WERI-Rb-1 (cell line): ENCODE data around the gene SMIM5.

Source experiments
- DNase-seq: peaks from one replicate; pipeline ENCODE4 v3.0.0-alpha.2; 2020
- H3K27ac ChIP-seq: fragments of 250-450 bp; sonication (Bioruptor Pico); 2 replicates; pipeline ENCODE4 v1.5.1; 2020; ENCODE audit warnings: mild to moderate bottlenecking, moderate library complexity
- H3K27me3 ChIP-seq: fragments of 250-450 bp; sonication (Bioruptor Pico); 2 replicates; pipeline ENCODE4 v1.5.1; 2021; ENCODE audit warnings: mild to moderate bottlenecking, low read depth, moderate library complexity; ENCODE audit not compliant: insufficient read depth, severe bottlenecking
- H3K36me3 ChIP-seq: fragments of 250-450 bp; sonication (Bioruptor Pico); 2 replicates; pipeline ENCODE4 v1.5.1; 2020; ENCODE audit warnings: mild to moderate bottlenecking, moderate library complexity
- H3K4me3 ChIP-seq: 2 replicates; pipeline ENCODE4 v1.5.1; 2011; ENCODE audit warnings: low read depth, mild to moderate bottlenecking, control low read depth, low read length
- H3K9me3 ChIP-seq: fragments of 250-450 bp; sonication (Bioruptor Pico); 2 replicates; pipeline ENCODE4 v1.5.1; 2021; ENCODE audit warnings: mild to moderate bottlenecking, moderate library complexity; ENCODE audit not compliant: severe bottlenecking
- TF ChIP-seq, protein P1 (sequence below): IDR thresholded peaks from 2 replicates; pipeline ENCODE4 v1.5.1; 2011; ENCODE audit warnings: low read depth, mild to moderate bottlenecking, control low read depth, inconsistent platforms, low read length

Gene SMIM5

DNA sequence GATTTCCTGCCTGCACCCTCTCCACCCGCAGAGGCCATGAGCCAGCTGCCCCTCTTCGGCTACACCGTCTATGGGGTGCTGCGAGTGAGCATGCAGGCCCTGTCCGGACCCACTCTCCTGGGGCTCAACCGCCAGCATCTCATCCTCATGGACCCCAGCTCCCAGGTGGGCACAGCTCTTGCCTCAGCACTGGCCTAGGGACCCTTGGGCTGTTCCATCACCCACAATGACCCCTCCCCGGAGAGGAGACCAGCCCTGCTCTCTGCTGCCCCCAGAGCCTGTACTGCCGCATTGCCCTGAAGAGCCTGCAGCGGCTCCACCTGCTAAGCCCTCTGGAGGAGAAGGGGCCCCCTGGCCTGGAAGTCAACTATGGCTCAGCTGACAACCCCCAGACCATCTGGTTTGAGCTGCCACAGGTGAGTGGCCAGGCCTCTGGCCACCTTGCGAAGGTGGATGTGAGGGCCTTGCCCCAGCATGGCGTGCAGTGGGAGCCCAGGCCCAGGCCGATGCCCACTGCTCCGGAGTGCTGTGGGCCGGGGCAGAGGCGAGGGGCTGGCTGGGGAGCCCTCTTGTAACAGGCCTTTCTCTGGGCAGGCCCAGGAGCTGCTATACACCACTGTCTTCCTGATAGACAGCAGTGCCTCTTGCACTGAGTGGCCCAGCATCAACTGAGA lies 7.3 kb upstream of the SMIM5 start:
- no peaks in the 10 kb centered on the region for H3K27me3 ChIP-seq
- TF ChIP-seq, protein P1, sequence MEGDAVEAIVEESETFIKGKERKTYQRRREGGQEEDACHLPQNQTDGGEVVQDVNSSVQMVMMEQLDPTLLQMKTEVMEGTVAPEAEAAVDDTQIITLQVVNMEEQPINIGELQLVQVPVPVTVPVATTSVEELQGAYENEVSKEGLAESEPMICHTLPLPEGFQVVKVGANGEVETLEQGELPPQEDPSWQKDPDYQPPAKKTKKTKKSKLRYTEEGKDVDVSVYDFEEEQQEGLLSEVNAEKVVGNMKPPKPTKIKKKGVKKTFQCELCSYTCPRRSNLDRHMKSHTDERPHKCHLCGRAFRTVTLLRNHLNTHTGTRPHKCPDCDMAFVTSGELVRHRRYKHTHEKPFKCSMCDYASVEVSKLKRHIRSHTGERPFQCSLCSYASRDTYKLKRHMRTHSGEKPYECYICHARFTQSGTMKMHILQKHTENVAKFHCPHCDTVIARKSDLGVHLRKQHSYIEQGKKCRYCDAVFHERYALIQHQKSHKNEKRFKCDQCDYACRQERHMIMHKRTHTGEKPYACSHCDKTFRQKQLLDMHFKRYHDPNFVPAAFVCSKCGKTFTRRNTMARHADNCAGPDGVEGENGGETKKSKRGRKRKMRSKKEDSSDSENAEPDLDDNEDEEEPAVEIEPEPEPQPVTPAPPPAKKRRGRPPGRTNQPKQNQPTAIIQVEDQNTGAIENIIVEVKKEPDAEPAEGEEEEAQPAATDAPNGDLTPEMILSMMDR: peak; percentile 99
- DNase-seq: peak; percentile 94
- no peaks in the 10 kb centered on the region for H3K9me3 ChIP-seq
- H3K4me3 ChIP-seq: no peak overlapping the region
- peak overlapping the region; percentile 80 for H3K27ac ChIP-seq
- peaks cover 20% of the 10 kb centered on the region for H3K36me3 ChIP-seq

DNA sequence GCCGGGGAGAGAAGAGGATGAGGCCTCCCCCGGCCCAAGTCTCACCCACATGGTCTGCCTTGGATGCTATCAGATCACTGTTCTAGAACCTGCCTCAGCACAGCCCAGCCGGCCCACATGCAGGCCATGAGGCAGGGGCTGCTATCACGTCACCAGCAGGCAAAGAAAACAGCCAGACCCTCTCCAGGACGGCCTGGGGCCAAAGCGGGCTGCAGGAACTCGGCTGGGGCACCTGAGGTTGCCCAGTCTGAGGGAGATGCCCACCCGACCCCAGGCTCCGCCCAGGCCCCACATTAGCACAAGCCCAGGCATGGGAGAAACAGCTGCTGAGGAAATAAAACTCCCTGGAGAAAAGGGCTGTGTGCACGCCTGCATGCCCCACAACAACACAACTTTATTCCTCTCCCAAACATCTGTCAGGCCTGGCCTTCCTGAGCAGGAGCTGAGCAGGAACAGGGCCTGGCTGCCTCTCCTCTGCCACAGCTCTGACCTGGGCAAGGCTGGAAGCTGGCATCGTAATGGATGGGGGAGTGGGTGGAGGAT lies 6.7 kb upstream of the SMIM5 start:
- H3K36me3 ChIP-seq: peaks cover 20% of the 10 kb centered on the region
- no peak for DNase-seq
- H3K4me3 ChIP-seq: no peak overlapping the region
- no peaks in the 10 kb centered on the region for H3K27me3 ChIP-seq
- TF ChIP-seq, protein P1: no peak
- no peaks in the 10 kb centered on the region for H3K9me3 ChIP-seq
- H3K27ac ChIP-seq: peak overlapping the region; percentile 80

DNA sequence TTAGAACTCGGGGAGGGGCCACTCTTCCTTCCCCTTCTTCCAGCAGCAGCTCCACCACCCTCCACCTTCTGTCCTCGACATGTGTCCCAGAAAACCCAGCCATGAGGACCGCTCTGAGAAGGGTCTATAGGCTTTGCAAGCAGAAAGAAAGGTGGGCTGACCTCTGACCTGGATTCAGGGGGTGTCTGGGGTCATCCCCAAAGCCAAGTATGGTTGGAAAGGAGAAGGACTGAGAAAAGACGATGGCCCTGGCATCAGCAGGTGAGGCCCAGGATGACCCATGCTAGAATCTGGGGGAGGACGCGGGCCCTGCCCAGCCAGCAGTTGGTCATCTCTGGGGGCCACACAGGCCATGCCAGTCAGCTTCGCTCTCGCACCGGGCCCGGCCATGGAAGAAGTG lies 6.1 kb upstream of the SMIM5 start:
- Histone ChIP-seq H3K27me3 (no peaks in the 10 kb centered on the region), H3K4me3 (no peak overlapping the region)

DNA sequence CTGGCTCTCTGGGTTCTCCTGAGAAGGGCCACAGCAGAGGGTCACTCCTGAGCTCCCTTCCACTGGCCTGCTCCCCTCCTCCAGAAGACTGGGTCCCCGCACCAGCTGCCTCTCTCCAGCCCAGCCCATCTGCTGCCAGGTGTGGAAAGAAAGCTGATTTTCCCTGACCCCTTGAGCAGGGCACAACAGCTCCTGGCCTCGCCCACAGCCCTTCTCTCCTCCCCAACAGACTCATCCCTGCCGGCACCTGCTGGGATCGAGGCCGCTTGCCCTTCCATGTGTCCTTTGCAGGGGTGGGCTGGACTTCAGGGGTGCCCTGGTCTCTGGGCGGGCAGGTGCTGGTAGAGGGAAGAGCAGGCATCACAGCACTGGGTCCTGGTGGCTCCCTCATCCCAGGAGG lies 4.8 kb upstream of the SMIM5 start:
- Histone ChIP-seq H3K4me3 (no peak overlapping the region), H3K27me3 (no peaks in the 10 kb centered on the region), H3K36me3 (peaks cover 20% of the 10 kb centered on the region), H3K9me3 (no peaks in the 10 kb centered on the region), H3K27ac (peak overlapping the region; percentile 80)
- DNase-seq: peak; percentile 90
- TF ChIP-seq, protein P1: no peak

More for the DNA sequence above, 6.1 kb upstream of the SMIM5 start:
- TF ChIP-seq, protein P1: no peak
- H3K36me3 ChIP-seq: peaks cover 20% of the 10 kb centered on the region
- no peaks in the 10 kb centered on the region for H3K9me3 ChIP-seq
- no peak for DNase-seq
- peak overlapping the region; percentile 80 for H3K27ac ChIP-seq

DNA sequence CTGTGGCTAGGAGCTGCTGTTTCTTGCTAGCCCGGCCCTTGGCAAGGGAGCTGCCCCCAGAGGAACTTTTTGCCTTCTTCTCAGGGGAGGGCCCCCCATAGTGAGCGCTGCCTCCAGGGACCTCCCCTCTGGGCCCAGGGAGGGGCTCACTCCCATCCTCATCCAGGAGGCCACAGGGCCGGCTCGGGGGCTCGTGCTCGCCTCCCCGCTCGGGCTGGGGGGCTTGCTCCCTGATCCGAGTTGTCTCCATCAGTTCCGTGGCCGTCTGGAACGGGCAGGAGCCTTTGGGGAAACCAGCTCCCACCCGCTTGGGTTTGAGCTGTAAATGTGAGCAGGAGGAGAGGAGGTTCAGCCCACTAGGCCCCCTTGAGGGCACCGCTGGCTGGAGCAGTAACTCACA lies 4.1 kb upstream of the SMIM5 start:
- H3K9me3 ChIP-seq: no peaks in the 10 kb centered on the region
- DNase-seq: peak; percentile 30
- no peak overlapping the region for H3K4me3 ChIP-seq
- TF ChIP-seq, protein P1: peak; percentile 21; the same call in 1 of the 2 replicates
- H3K27me3 ChIP-seq: no peaks in the 10 kb centered on the region
- peaks cover 20% of the 10 kb centered on the region for H3K36me3 ChIP-seq
- H3K27ac ChIP-seq: peak overlapping the region; percentile 80
